CD14-positive monocyte (primary cell): Measurements from ENCODE around the gene LCLAT1. TPM values are rescaled to one million over a fixed set of nuclear protein-coding genes. Genes with fewer than 3 reads are reported as not detected.

Source experiments
- DNase-seq, 3 donors: peaks; one replicate each; pipeline ENCODE4 v3.0.0-alpha.2; 2011 to 2022
- H2AFZ ChIP-seq: 2 replicates; pipeline ENCODE4 v1.6.0; 2012; ENCODE audit warnings: mild to moderate bottlenecking, low read depth, low read length, inconsistent platforms; ENCODE audit not compliant: insufficient read depth, poor library complexity, severe bottlenecking
- H3K27ac ChIP-seq, 2 donors: 1 replicate in 1 of 2; 2 replicates in 1 of 2; pipeline ENCODE4 v1.5.1; 2012 to 2013; ENCODE audit warnings: low read length in 2 of 2, control low read depth in 1 of 2, inconsistent platforms in 1 of 2, low read depth in 1 of 2, mild to moderate bottlenecking in 1 of 2
- H3K27me3 ChIP-seq, 2 donors: one replicate each; pipeline versions ENCODE4 v1.6.0 to v1.6.1; 2011 to 2013; ENCODE audit warnings: low read length in 2 of 2; ENCODE audit not compliant: control insufficient read depth in 2 of 2, insufficient read depth in 2 of 2
- H3K36me3 ChIP-seq, 2 donors: replicated peaks in 1 of 2; 1 replicate in 1 of 2; 2 replicates in 1 of 2; pipeline versions ENCODE4 v1.5.1 to v1.6.1; 2012 to 2013; ENCODE audit warnings: low read length in 2 of 2, control low read depth in 1 of 2, inconsistent platforms in 1 of 2, mild to moderate bottlenecking in 1 of 2; ENCODE audit not compliant: insufficient read depth in 2 of 2, control insufficient read depth in 1 of 2
- H3K4me1 ChIP-seq, 2 donors: 1 replicate in 1 of 2; 2 replicates in 1 of 2; pipeline versions ENCODE4 v1.5.1 to v1.6.1; 2012 to 2013; ENCODE audit warnings: low read length in 2 of 2, control low read depth in 1 of 2, inconsistent platforms in 1 of 2, mild to moderate bottlenecking in 1 of 2, moderate library complexity in 1 of 2; ENCODE audit not compliant: insufficient read depth in 2 of 2, control insufficient read depth in 1 of 2
- H3K4me2 ChIP-seq: replicated peaks from 2 replicates; pipeline ENCODE3; 2012; ENCODE audit warnings: low read length, moderate library complexity, mild to moderate bottlenecking; ENCODE audit not compliant: poor library complexity, severe bottlenecking; ENCODE audit errors: extremely low read depth
- H3K4me3 ChIP-seq, 3 experiments: fragments of 200-600 bp in 1 of 3; sonication (generic) in 1 of 3; replicated peaks in 1 of 3; 1 replicate in 2 of 3; 2 replicates in 1 of 3; pipeline ENCODE4 v1.5.1; 2011 to 2013; ENCODE audit warnings: low read length in 3 of 3, mild to moderate bottlenecking in 3 of 3, control low read depth in 2 of 3, low read depth in 2 of 3, inconsistent platforms in 1 of 3, moderate library complexity in 1 of 3
- H3K79me2 ChIP-seq: 2 replicates; pipeline ENCODE4 v1.6.0; 2012; ENCODE audit warnings: mild to moderate bottlenecking, control low read depth, inconsistent platforms, low read length, moderate library complexity; ENCODE audit not compliant: insufficient read depth
- H3K9ac ChIP-seq: 2 replicates; pipeline ENCODE4 v1.6.0; 2017; ENCODE audit warnings: low read length, mild to moderate bottlenecking; ENCODE audit not compliant: insufficient read depth, poor library complexity, severe bottlenecking
- H3K9me3 ChIP-seq, 2 donors: replicated peaks in 1 of 2; 1 replicate in 1 of 2; 2 replicates in 1 of 2; pipeline versions ENCODE4 v1.5.1 to v1.6.1; 2012 to 2013; ENCODE audit warnings: low read length in 2 of 2, control low read depth in 1 of 2; ENCODE audit not compliant: control insufficient read depth in 1 of 2, insufficient read depth in 1 of 2
- H4K20me1 ChIP-seq: 2 replicates; pipeline ENCODE4 v1.6.0; 2012; ENCODE audit warnings: mild to moderate bottlenecking, low read length, control low read depth, moderate library complexity; ENCODE audit not compliant: insufficient read depth
- H3K27ac Mint-ChIP-seq, 7 donors: one replicate each; pipeline ENCODE4 v1.8.0; 2020; ENCODE audit warnings: mild to moderate bottlenecking in 7 of 7, mixed read lengths in 7 of 7, moderate library complexity in 6 of 7, inconsistent platforms in 2 of 7
- H3K27me3 Mint-ChIP-seq, 3 donors: one replicate each; pipeline ENCODE4 v1.8.0; 2021 to 2022; ENCODE audit warnings: low read depth in 3 of 3, mild to moderate bottlenecking in 3 of 3, mixed read lengths in 3 of 3, moderate library complexity in 3 of 3, inconsistent platforms in 1 of 3
- H3K36me3 Mint-ChIP-seq, 2 donors: one replicate each; pipeline ENCODE4 v1.8.0; 2020; ENCODE audit warnings: mixed read lengths in 2 of 2, inconsistent platforms in 1 of 2, mild to moderate bottlenecking in 1 of 2
- H3K4me1 Mint-ChIP-seq: one replicate; pipeline ENCODE4 v1.8.0; 2020; ENCODE audit warnings: mild to moderate bottlenecking, mixed read lengths
- H3K4me3 Mint-ChIP-seq, 2 donors: one replicate each; pipeline ENCODE4 v1.8.0; 2020; ENCODE audit warnings: mild to moderate bottlenecking in 2 of 2, mixed read lengths in 2 of 2, moderate library complexity in 1 of 2
- H3K9me3 Mint-ChIP-seq, 7 donors: one replicate each; pipeline ENCODE4 v1.8.0; 2020 to 2022; ENCODE audit warnings: mixed read lengths in 7 of 7, mild to moderate bottlenecking in 6 of 7, moderate library complexity in 6 of 7, inconsistent platforms in 2 of 7
- WGBS: methylation state at CpG from one replicate; pipeline ENCODE4 v1.1.5; 2013; ENCODE audit warnings: missing lambda C conversion rate; ENCODE audit not compliant: insufficient coverage; 5-methylcytosine and 5-hydroxymethylcytosine counted together
- intact Hi-C, 2 donors: fragments of 100-400 bp; cut with micrococcal nuclease; formaldehyde crosslinking; loops; one replicate each; pipeline versions ENCODE4 v1.15.0 to v1.15.1; 2023
- polyA plus RNA-seq, 3 donors: library from polyadenylated mRNA; depleted of rRNA in 1 of 3; unstranded in 2 of 3; stranded (reverse) in 1 of 3; fragments of 300-500 nt in 2 of 3; fragments of >200 nt in 1 of 3; fragmentation: Illumina TruSeq in 2 of 3; gene quantifications; 1 replicate in 2 of 3; 2 replicates in 1 of 3; pipeline ENCODE4 v1.2.3, GENCODE V29; 2012 to 2021
- TF ChIP-seq, protein P1 (sequence below): fragments of 200-600 bp; IDR thresholded peaks from one replicate; pipeline ENCODE4 v1.8.0; 2022; ENCODE audit warnings: antibody characterized with exemption, mild to moderate bottlenecking

LCLAT1 gene
- polyA plus RNA-seq, 3 donors: 1.2 to 5.7 (median 1.3) TPM

DNA sequence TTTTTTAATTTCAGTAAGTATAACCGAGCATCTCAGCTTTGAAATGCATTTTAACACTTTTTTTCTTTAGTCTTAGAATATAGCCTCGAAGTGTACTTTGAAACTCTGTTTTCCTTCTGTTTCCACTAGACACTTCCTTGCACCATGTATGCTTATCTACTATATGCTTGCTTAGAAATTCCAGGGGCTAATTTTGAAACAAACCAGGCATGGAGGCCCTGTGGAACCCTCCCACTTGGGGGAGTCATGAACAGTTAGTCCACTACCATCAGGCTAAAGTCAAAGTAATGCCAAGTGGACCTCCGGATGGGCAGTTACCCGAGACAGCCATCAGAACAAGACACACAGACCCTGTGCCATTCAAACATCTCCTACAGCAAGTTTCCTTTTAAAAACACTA lies 120.3 kb downstream of the LCLAT1 start:
- Histone ChIP-seq H3K4me1 (no peaks in the 10 kb centered on the region), H2AFZ (no peak overlapping the region), H3K9ac (no peak overlapping the region), H3K27ac (no peak overlapping the region), H3K4me2 (no peak overlapping the region), H3K9me3 (no peaks in the 10 kb centered on the region), H4K20me1 (no peaks in the 10 kb centered on the region), H3K4me3 (no peak overlapping the region), H3K27me3 (no peaks in the 10 kb centered on the region), H3K79me2 (no peaks in the 10 kb centered on the region), H3K36me3 (peaks cover 0 to 8% of the 10 kb centered on the region in 2 donors)
- intact Hi-C loops: no loop called here
- Mint-ChIP-seq H3K9me3 (no peaks in the 10 kb centered on the region), H3K4me3 (no peak overlapping the region), H3K27ac (no peak overlapping the region), H3K27me3 (peaks cover 0 to 2% (median 0%) of the 10 kb centered on the region in 3 donors), H3K4me1 (no peaks in the 10 kb centered on the region), H3K36me3 (peaks cover 2 to 31% of the 10 kb centered on the region in 2 donors)
- 94% methylated on average over 3 of the region's 4 CpGs for WGBS
- no peak for DNase-seq
- TF ChIP-seq, protein P1, sequence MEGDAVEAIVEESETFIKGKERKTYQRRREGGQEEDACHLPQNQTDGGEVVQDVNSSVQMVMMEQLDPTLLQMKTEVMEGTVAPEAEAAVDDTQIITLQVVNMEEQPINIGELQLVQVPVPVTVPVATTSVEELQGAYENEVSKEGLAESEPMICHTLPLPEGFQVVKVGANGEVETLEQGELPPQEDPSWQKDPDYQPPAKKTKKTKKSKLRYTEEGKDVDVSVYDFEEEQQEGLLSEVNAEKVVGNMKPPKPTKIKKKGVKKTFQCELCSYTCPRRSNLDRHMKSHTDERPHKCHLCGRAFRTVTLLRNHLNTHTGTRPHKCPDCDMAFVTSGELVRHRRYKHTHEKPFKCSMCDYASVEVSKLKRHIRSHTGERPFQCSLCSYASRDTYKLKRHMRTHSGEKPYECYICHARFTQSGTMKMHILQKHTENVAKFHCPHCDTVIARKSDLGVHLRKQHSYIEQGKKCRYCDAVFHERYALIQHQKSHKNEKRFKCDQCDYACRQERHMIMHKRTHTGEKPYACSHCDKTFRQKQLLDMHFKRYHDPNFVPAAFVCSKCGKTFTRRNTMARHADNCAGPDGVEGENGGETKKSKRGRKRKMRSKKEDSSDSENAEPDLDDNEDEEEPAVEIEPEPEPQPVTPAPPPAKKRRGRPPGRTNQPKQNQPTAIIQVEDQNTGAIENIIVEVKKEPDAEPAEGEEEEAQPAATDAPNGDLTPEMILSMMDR: no peak

- Mint-ChIP-seq H3K4me3 (no peak overlapping the region), H3K4me1 (peaks cover 2% of the 10 kb centered on the region), H3K36me3 (peaks cover 0 to 23% of the 10 kb centered on the region in 2 donors), H3K27ac (no peak overlapping the region), H3K27me3 (peaks cover 0 to 1% (median 0%) of the 10 kb centered on the region in 3 donors), H3K9me3 (no peaks in the 10 kb centered on the region)
- Histone ChIP-seq H3K36me3 (no peaks in the 10 kb centered on the region), H3K4me3 (no peak overlapping the region), H4K20me1 (no peaks in the 10 kb centered on the region), H3K4me1 (no peaks in the 10 kb centered on the region), H3K4me2 (no peak overlapping the region), H3K9me3 (no peaks in the 10 kb centered on the region), H3K79me2 (no peaks in the 10 kb centered on the region), H3K27me3 (no peaks in the 10 kb centered on the region), H2AFZ (no peak overlapping the region), H3K27ac (no peak overlapping the region), H3K9ac (no peak overlapping the region)
- intact Hi-C loops: no loop called here
- DNase-seq: no peak
- TF ChIP-seq, protein P1: no peak
Observed at GRCh38 chr2:30569946-30570345, 122.9 kb downstream of the LCLAT1 start.
